ENCODE data around the gene DSTN.

The DSTN gene

DNA sequence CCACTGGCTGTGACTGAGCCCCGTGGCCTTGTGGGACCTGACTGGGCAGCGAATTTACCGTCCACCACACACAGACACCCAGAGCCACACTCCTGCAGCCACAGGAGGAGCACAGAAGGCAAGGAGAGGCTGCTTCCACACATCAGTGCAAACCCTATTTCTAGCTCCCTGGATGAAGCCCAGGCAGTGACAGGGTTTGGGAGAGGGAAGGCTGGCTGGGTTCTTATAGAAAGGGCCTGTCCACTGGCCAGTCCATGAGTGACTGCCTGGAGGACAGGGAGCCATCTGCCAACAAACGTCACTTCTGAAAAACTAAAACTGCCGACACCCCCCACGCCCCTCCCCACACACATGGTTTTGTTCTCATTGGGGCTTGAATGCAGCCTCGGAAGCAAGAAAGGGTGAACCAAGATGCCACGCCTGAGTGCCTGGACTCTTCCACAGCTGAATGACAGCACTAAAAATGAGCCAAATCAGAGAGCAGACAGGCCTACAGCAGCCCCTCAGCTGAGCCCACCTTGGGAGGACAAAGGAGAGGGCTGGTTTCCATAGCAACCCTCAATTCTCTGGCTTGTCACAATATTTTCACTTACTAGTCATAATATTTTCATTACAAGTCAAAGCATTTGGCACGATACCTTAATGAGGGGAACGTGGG lies 73.8 kb downstream of the DSTN start:
- Histone ChIP-seq H3K9me3 (ENCODE audit: control insufficient read depth, low read length) (no peaks in the 10 kb centered on the region), H3K27me3 (ENCODE audit: control insufficient read depth, insufficient read depth, low read length, poor library complexity, severe bottlenecking) (no peaks in the 10 kb centered on the region), H3K4me1 (ENCODE audit: control insufficient read depth, insufficient read depth, low read length) (peaks cover 16% of the 10 kb centered on the region), H3K36me3 (ENCODE audit: control insufficient read depth, insufficient read depth, low read length) (no peaks in the 10 kb centered on the region), H3K27ac (ENCODE audit: insufficient read depth, low read depth, low read length, poor library complexity, severe bottlenecking) (no peak overlapping the region), H3K4me3 (ENCODE audit: insufficient read depth, low read depth, low read length) (no peak overlapping the region)
- 87 to 89% methylated on average over 10 of the region's 10 CpGs for WGBS, 2 experiments

DNA sequence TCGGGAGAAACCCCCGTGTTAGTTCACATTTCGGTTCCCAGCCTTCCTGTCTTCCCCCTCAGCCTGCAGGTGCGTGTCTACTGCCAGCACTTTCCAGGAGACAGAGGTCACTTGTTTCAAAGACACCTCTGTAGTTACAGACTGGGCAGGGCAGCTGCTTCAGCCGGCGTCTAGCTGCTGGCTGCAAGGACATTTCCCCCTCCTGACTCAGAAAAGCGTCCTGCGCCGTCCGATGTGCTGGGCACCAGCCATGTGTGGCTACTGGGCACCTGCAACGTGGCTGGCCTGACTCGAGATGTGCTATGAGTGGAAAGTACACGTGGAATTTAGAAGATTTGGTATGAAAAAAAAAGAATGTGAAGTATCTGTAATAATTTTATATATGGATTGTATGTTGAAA lies 74.6 kb downstream of the DSTN start:
- peaks cover 20% of the 10 kb centered on the region for H3K4me1 ChIP-seq (ENCODE audit: control insufficient read depth, insufficient read depth, low read length)
- no peaks in the 10 kb centered on the region for H3K36me3 ChIP-seq (ENCODE audit: control insufficient read depth, insufficient read depth, low read length)
- no peaks in the 10 kb centered on the region for H3K27me3 ChIP-seq (ENCODE audit: control insufficient read depth, insufficient read depth, low read length, poor library complexity, severe bottlenecking)
- WGBS, 2 experiments: 92 to 93% methylated on average over 13 of the region's 13 CpGs
- H3K4me3 ChIP-seq (ENCODE audit: insufficient read depth, low read depth, low read length): no peak overlapping the region
- H3K27ac ChIP-seq (ENCODE audit: insufficient read depth, low read depth, low read length, poor library complexity, severe bottlenecking): no peak overlapping the region
- H3K9me3 ChIP-seq (ENCODE audit: control insufficient read depth, low read length): no peaks in the 10 kb centered on the region

DNA sequence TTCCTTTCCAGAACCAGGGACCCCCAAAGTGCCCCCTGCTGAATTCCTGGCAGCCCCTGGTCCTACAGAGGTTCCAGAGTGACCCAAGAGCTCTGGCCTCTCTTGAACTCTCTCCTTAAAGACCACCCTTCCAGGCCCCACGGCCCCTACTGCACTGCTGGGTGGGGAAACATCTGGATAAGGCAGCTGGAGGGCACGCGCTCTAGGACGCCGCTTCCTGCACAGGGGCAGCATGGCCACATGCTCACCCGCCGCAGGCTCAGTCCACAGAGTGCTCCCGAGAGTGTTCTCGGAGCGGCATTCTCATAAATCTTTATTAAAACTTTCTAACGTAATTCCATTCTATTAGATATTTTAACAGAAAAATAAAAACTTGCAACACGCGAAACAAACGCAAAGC lies 75.1 kb downstream of the DSTN start:
- no peaks in the 10 kb centered on the region for H3K36me3 ChIP-seq (ENCODE audit: control insufficient read depth, insufficient read depth, low read length)
- H3K4me1 ChIP-seq (ENCODE audit: control insufficient read depth, insufficient read depth, low read length): peaks cover 20% of the 10 kb centered on the region
- WGBS, 2 experiments: 95 to 97% methylated on average over 14 of the region's 14 CpGs
- H3K9me3 ChIP-seq (ENCODE audit: control insufficient read depth, low read length): no peaks in the 10 kb centered on the region
- H3K27ac ChIP-seq (ENCODE audit: insufficient read depth, low read depth, low read length, poor library complexity, severe bottlenecking): no peak overlapping the region
- no peak overlapping the region for H3K4me3 ChIP-seq (ENCODE audit: insufficient read depth, low read depth, low read length)
- H3K27me3 ChIP-seq (ENCODE audit: control insufficient read depth, insufficient read depth, low read length, poor library complexity, severe bottlenecking): no peaks in the 10 kb centered on the region

DNA sequence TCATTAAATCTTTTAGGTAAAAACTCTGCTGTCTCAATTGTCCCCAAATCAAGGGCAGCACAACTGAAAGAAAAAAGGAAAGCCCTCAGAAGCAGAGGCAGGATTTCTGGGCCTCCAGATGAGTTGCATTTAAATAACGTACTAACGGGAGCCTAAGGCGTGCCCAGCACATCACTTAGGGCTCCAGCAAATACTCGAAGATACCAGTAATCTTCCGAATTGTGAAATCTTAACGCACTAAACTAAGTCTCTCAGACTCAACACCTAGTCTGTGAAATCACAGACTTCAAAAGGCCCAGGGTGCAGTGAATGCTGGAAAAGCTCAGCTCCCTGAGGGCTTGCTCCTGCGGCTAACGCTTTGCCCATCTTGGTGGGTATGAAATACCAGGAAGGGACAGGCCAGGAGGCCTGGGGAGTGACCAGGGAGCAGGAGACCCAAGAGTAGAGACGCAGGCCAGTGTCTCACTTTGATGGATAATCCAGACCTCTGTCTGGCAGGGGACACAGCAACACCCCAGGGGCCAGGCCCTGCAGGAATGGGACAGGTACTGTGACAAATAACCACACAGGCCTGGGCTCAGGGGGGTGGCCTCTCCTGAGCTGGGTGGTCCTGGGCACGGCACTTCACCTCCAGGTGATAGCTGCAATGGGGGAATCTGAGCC lies 75.8 kb downstream of the DSTN start:
- H3K27me3 ChIP-seq (ENCODE audit: control insufficient read depth, insufficient read depth, low read length, poor library complexity, severe bottlenecking): no peaks in the 10 kb centered on the region
- no peak overlapping the region for H3K27ac ChIP-seq (ENCODE audit: insufficient read depth, low read depth, low read length, poor library complexity, severe bottlenecking)
- H3K36me3 ChIP-seq (ENCODE audit: control insufficient read depth, insufficient read depth, low read length): no peaks in the 10 kb centered on the region
- peaks cover 20% of the 10 kb centered on the region for H3K4me1 ChIP-seq (ENCODE audit: control insufficient read depth, insufficient read depth, low read length)
- H3K9me3 ChIP-seq (ENCODE audit: control insufficient read depth, low read length): no peaks in the 10 kb centered on the region
- 89 to 90% methylated on average over 10 of the region's 10 CpGs for WGBS, 2 experiments
- H3K4me3 ChIP-seq (ENCODE audit: insufficient read depth, low read depth, low read length): no peak overlapping the region

DNA sequence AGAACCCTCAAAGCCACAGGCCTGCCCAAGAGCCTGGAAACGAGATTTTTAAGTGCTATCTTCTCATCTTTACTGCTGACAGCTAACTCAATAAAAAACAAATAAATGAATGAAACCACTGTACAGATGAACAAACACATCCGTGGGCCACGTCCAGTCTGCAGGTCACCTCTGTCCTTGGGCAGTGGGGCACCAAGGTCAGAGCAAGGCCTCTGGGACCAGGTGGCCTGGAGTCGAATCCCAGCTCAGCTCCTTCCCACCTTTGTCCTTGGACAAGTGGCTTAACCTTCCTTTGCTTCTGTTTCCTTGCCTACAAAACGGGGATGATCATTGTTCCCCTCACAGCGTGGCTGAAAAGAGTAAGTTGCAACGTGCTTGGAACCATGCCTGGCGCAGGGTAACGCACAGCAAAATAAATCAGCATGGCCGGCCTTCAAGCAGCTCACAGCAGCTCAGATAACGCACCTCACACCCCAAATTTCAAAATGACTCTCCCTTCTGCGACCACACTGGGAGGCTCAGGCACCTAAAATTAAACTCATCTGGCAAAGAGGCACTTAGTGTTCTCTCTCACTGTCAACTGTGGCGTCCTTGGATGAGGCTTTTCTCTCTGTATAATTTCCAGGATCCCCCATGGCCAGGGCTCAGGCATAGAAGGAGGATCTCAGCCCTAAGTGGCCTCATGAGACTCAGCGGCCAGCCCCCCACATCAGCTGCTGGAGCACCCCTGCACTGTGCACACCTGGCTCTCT lies 76.5 kb downstream of the DSTN start:
- H3K27ac ChIP-seq (ENCODE audit: insufficient read depth, low read depth, low read length, poor library complexity, severe bottlenecking): no peak overlapping the region
- H3K9me3 ChIP-seq (ENCODE audit: control insufficient read depth, low read length): no peaks in the 10 kb centered on the region
- peaks cover 20% of the 10 kb centered on the region for H3K4me1 ChIP-seq (ENCODE audit: control insufficient read depth, insufficient read depth, low read length)
- no peak overlapping the region for H3K4me3 ChIP-seq (ENCODE audit: insufficient read depth, low read depth, low read length)
- 87 to 89% methylated on average over 14 of the region's 14 CpGs for WGBS, 2 experiments
- H3K36me3 ChIP-seq (ENCODE audit: control insufficient read depth, insufficient read depth, low read length): no peaks in the 10 kb centered on the region
- H3K27me3 ChIP-seq (ENCODE audit: control insufficient read depth, insufficient read depth, low read length, poor library complexity, severe bottlenecking): no peaks in the 10 kb centered on the region

DNA sequence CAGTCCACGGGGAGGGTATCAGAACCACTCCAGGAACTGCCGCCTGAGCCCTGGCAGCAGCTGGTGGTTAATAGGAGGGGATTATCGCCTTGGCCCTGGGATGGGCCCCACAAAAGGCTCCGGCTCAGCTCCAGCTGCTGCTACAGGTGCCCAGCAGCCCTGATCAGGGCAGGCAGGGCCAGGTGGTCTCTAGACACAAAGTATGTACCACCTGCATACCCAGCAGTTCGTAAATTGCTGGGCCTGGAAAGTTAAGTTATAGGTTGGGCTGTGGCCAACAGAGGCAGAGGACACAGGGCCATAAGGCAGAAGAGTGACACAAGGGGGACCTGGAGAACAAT lies 77.1 kb downstream of the DSTN start:
- Histone ChIP-seq H3K27me3 (ENCODE audit: control insufficient read depth, insufficient read depth, low read length, poor library complexity, severe bottlenecking) (no peaks in the 10 kb centered on the region), H3K27ac (ENCODE audit: insufficient read depth, low read depth, low read length, poor library complexity, severe bottlenecking) (no peak overlapping the region), H3K4me1 (ENCODE audit: control insufficient read depth, insufficient read depth, low read length) (peaks cover 20% of the 10 kb centered on the region), H3K4me3 (ENCODE audit: insufficient read depth, low read depth, low read length) (no peak overlapping the region), H3K36me3 (ENCODE audit: control insufficient read depth, insufficient read depth, low read length) (no peaks in the 10 kb centered on the region), H3K9me3 (ENCODE audit: control insufficient read depth, low read length) (no peaks in the 10 kb centered on the region)
- WGBS, 2 experiments: 78 to 83% methylated on average over 5 of the region's 5 CpGs

DNA sequence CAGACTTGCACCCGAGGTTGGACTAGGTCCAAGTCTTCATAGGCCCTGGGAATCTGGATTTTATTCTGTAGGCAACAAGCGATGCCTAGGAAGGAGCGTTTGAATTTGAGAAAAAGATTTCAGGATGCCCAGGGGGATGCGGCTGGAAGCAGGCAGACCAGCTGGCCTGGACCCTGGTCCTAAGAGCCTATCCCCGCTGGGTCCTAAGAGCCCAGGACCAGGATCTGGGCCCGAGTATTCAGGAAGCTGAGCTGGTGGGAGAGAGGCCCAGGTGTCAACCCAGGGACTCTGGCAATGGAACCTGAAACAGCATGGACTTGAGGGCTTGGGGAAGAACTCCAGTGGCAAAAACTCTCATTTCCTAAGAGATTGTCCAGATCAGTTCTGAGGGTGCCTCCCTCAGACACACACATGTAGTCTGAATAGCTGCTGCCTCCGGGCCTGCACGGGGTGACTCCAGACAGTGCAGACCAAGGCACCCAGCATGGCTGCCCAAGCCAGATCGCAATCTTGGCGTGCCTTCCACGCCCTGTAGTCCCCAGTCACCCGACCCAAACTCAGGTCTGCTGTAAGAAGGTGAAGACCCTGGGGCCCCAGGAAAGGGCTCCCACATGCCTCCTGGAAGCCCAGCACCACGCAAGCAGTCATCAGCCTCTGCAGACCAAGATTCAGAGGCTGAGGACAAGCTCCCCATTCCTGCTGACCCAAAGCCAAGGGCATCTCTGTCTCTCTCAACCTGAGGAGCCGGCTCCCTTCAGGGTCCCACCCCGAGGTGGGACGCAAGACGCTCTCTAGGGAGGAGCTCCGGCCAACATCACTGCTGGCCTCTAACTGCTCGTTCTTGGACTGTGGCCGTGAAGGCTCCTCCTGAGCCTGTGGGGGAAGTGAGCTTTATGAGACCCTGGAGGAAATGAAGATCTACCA lies 77.8 kb downstream of the DSTN start:
- WGBS, 2 experiments: 93 to 96% methylated on average over 20 of the region's 20 CpGs
- peaks cover 20% of the 10 kb centered on the region for H3K4me1 ChIP-seq (ENCODE audit: control insufficient read depth, insufficient read depth, low read length)
- no peaks in the 10 kb centered on the region for H3K9me3 ChIP-seq (ENCODE audit: control insufficient read depth, low read length)
- H3K4me3 ChIP-seq (ENCODE audit: insufficient read depth, low read depth, low read length): no peak overlapping the region
- no peaks in the 10 kb centered on the region for H3K36me3 ChIP-seq (ENCODE audit: control insufficient read depth, insufficient read depth, low read length)
- H3K27ac ChIP-seq (ENCODE audit: insufficient read depth, low read depth, low read length, poor library complexity, severe bottlenecking): no peak overlapping the region
- H3K27me3 ChIP-seq (ENCODE audit: control insufficient read depth, insufficient read depth, low read length, poor library complexity, severe bottlenecking): no peaks in the 10 kb centered on the region

DNA sequence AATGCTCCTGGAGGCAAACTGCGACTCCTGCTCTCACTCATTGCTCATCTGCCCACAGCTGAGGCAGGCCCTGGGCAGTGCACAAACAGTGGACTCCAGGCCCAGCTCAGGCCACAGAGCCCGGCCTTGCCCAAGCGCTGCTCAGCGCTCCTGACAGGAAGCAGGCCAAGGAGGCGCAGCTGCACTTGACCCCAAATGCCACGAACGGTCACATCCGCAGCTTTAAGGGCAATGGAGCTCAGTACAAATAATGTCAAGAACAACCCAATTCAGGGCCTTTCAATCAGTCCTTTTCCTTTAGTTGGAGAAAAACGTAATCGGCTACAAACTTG lies 78.4 kb downstream of the DSTN start:
- H3K9me3 ChIP-seq (ENCODE audit: control insufficient read depth, low read length): no peaks in the 10 kb centered on the region
- no peaks in the 10 kb centered on the region for H3K36me3 ChIP-seq (ENCODE audit: control insufficient read depth, insufficient read depth, low read length)
- H3K27ac ChIP-seq (ENCODE audit: insufficient read depth, low read depth, low read length, poor library complexity, severe bottlenecking): no peak overlapping the region
- 86 to 90% methylated on average over 8 to 10 of the region's 10 CpGs for WGBS, 2 experiments
- H3K27me3 ChIP-seq (ENCODE audit: control insufficient read depth, insufficient read depth, low read length, poor library complexity, severe bottlenecking): no peaks in the 10 kb centered on the region
- no peak overlapping the region for H3K4me3 ChIP-seq (ENCODE audit: insufficient read depth, low read depth, low read length)
- peaks cover 20% of the 10 kb centered on the region for H3K4me1 ChIP-seq (ENCODE audit: control insufficient read depth, insufficient read depth, low read length)

DNA sequence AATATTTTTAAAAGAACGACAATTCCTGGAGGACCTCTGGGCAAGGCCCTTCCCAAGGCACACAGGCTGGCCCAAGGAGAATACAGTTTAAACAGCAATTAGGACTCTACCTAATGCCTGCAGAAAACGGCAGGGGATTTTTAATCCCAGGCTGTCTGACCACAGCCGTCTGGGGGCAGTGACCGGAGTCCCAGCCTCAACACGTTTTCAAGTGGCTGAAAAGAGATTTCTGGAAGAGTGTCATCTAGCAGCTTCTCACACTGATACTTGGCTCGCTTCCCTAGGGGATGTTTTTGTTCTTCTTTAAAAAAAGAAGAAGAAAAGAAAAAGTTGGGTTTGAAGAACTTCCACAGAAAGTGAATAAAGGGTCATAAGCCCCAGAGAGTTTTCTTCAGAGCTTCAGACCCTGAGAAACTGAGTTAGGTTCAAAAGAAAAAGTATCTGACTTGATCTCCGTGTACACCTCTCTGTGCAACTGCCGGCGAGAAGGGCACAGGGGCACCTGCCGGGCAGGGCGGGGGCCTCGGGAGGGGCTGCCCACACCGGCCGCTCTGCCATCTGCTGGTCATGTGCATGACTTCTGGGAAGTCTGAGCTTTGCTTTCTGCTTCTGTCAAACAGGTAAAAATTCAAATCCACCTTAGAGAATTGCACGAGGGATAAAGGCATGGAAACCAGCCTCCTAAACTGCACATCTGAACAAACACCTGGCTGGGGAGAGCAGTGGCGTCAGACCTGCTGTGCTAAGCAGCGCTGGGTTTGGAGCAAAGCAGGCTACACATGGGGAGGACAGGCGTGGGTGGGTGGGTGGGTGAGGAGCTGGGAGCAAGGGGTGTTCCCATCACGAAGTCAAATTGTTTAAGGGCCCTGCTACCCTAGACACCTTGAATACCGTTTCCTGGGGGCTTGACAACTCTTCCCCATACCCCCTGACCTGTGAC lies 79.2 kb downstream of the DSTN start:
- H3K36me3 ChIP-seq (ENCODE audit: control insufficient read depth, insufficient read depth, low read length): no peaks in the 10 kb centered on the region

More for the DNA sequence above, 79.2 kb downstream of the DSTN start:
- H3K27ac ChIP-seq (ENCODE audit: insufficient read depth, low read depth, low read length, poor library complexity, severe bottlenecking): no peak overlapping the region
- H3K4me1 ChIP-seq (ENCODE audit: control insufficient read depth, insufficient read depth, low read length): peaks cover 16% of the 10 kb centered on the region
- H3K27me3 ChIP-seq (ENCODE audit: control insufficient read depth, insufficient read depth, low read length, poor library complexity, severe bottlenecking): no peaks in the 10 kb centered on the region
- 57 to 58% methylated on average over 20 of the region's 20 CpGs for WGBS, 2 experiments
- no peak overlapping the region for H3K4me3 ChIP-seq (ENCODE audit: insufficient read depth, low read depth, low read length)
- no peaks in the 10 kb centered on the region for H3K9me3 ChIP-seq (ENCODE audit: control insufficient read depth, low read length)

All from ectodermal cell (in vitro differentiated cells).